GM12878 (cell line): ENCODE measurements around the gene CDK4. TPM values are rescaled to one million over a fixed set of nuclear protein-coding genes. Genes with fewer than 3 reads are reported as not detected.

Experiments used
- ATAC-seq: fragments of 200-7000 bp; cut with Tn5 transposase; 3 replicates; pipeline ENCODE4 v1.9.1; 2020; ENCODE audit warnings: mild to moderate bottlenecking, moderate library complexity
- BruUV-seq: library from RNA; stranded (reverse); fragments of 400-500 nt; replicated peaks from 2 replicates; lab custom pipeline; 2021; lab: Mats Ljungman, UMichigan
- CTCF ChIA-PET: fragments of 300-600 bp; sonication (Branson Sonifier 250); formaldehyde crosslinking; extraction: SDS; loops from one replicate; lab custom pipeline; 2021; ENCODE audit warnings: inconsistent platforms; lab: Yijun Ruan, JAX
- POLR2A ChIA-PET: fragments of 350-600 bp; formaldehyde crosslinking; extraction: SDS; loops from one replicate; lab custom pipeline; 2021; ENCODE audit warnings: inconsistent platforms; lab: Charles Lee
- RAD21 ChIA-PET: fragments of 300-600 bp; sonication (Branson Sonifier 250); formaldehyde crosslinking; loops from one replicate; lab custom pipeline; 2023; ENCODE audit warnings: antibody characterized with exemption; ENCODE audit not compliant: unreplicated experiment; lab: Charles Lee
- SMC1A ChIA-PET: fragments of 300-600 bp; sonication (Branson Sonifier 250); formaldehyde crosslinking; loops from one replicate; lab custom pipeline; 2023; ENCODE audit not compliant: unreplicated experiment, uncharacterized antibody; lab: Charles Lee
- DNase-seq: peaks from one replicate; pipeline ENCODE4 v3.0.0-alpha.2; 2011; ENCODE audit warnings: low read depth, low spot score
- FAIRE-seq: peaks from 3 replicates; lab custom pipeline; 2011; peaks lifted over from hg19 to GRCh38; lab: Jason Lieb, UNC
- H2AFZ ChIP-seq: 2 replicates; pipeline ENCODE4 v1.6.0; 2011; ENCODE audit warnings: low read depth, low read length, control low read depth; ENCODE audit not compliant: control insufficient read depth
- H3K27ac ChIP-seq: 2 replicates; pipeline ENCODE4 v1.5.1; 2011; ENCODE audit warnings: control low read depth; ENCODE audit not compliant: control insufficient read depth, insufficient read depth
- H3K27me3 ChIP-seq, 2 experiments: replicated peaks in 1 of 2; 2 replicates each; pipeline versions ENCODE4 v1.6.0 to v1.6.1; 2011; ENCODE audit warnings: low read length in 1 of 2; ENCODE audit not compliant: control insufficient read depth in 2 of 2, insufficient read depth in 2 of 2
- H3K36me3 ChIP-seq, 2 experiments: 2 replicates each; pipeline ENCODE4 v1.5.1; 2011; ENCODE audit warnings: low read length in 1 of 2; ENCODE audit not compliant: control insufficient read depth in 2 of 2, insufficient read depth in 2 of 2
- H3K4me1 ChIP-seq: 2 replicates; pipeline ENCODE4 v1.6.1; 2011; ENCODE audit warnings: mild to moderate bottlenecking, low read length, moderate library complexity, mixed read lengths; ENCODE audit not compliant: control insufficient read depth, insufficient read depth
- H3K4me2 ChIP-seq: 2 replicates; pipeline ENCODE4 v1.6.0; 2011; ENCODE audit warnings: control low read depth; ENCODE audit not compliant: control insufficient read depth, insufficient read depth
- H3K4me3 ChIP-seq: fragments of 200-600 bp; sonication (generic); 2 replicates; pipeline ENCODE4 v1.5.1; 2016
- H3K79me2 ChIP-seq: 2 replicates; pipeline ENCODE4 v1.6.0; 2011; ENCODE audit warnings: low read length; ENCODE audit not compliant: control insufficient read depth, insufficient read depth
- H3K9ac ChIP-seq: 2 replicates; pipeline ENCODE4 v1.8.0; 2011; ENCODE audit warnings: low read length, control low read depth, mixed read lengths; ENCODE audit not compliant: control insufficient read depth, insufficient read depth
- H3K9me3 ChIP-seq: replicated peaks from 3 replicates; pipeline ENCODE4 v1.5.1; 2011; ENCODE audit warnings: mild to moderate bottlenecking, low read length; ENCODE audit not compliant: control insufficient read depth, insufficient read depth
- H4K20me1 ChIP-seq: 2 replicates; pipeline ENCODE4 v1.6.0; 2011; ENCODE audit not compliant: control insufficient read depth, insufficient read depth
- BCLAF1 ChIP-seq: fragments of 450-650 bp; IDR thresholded peaks from 2 replicates; pipeline ENCODE4 v1.6.1; 2017; ENCODE audit warnings: antibody characterized with exemption, mild to moderate bottlenecking, moderate library complexity
- CHD1 ChIP-seq: IDR thresholded peaks from 2 replicates; pipeline ENCODE4 v1.6.1; 2012; ENCODE audit warnings: low read depth, low read length, improper control_type of control experiment
- EED ChIP-seq: sonication (generic); IDR thresholded peaks from 2 replicates; pipeline ENCODE4 v1.6.1; 2016; ENCODE audit warnings: antibody characterized with exemption, low read depth
- EGR1 ChIP-seq, 2 experiments: IDR thresholded peaks; 1 replicate in 1 of 2; 2 replicates in 1 of 2; pipeline ENCODE4 v1.6.1; 2011 to 2012; ENCODE audit warnings: low read depth in 2 of 2, low read length in 2 of 2, borderline replicate concordance in 1 of 2, mild to moderate bottlenecking in 1 of 2, moderate library complexity in 1 of 2
- ESRRA ChIP-seq: IDR thresholded peaks from 2 replicates; pipeline ENCODE4 v1.6.1; 2012; ENCODE audit warnings: mild to moderate bottlenecking, low read length, improper control_type of control experiment
- GATAD2B ChIP-seq: fragments of 450-650 bp; conservative IDR thresholded peaks from 2 replicates; pipeline ENCODE4 v1.6.1; 2017; ENCODE audit warnings: low read depth, mild to moderate bottlenecking, moderate library complexity
- LARP7 ChIP-seq: fragments of 450-650 bp; IDR thresholded peaks from 2 replicates; pipeline ENCODE4 v1.6.1; 2017; ENCODE audit warnings: mild to moderate bottlenecking
- PAX8 ChIP-seq: fragments of 450-650 bp; IDR thresholded peaks from 2 replicates; pipeline ENCODE4 v1.6.1; 2017; ENCODE audit warnings: mild to moderate bottlenecking, moderate library complexity
- POLR2A ChIP-seq: IDR thresholded peaks from 2 replicates; pipeline ENCODE4 v1.6.1; 2011; ENCODE audit warnings: low read depth, mild to moderate bottlenecking, low read length
- SREBF1 ChIP-seq: IDR thresholded peaks from 2 replicates; pipeline ENCODE4 v1.6.1; 2012; ENCODE audit warnings: mild to moderate bottlenecking, low read length
- SUPT20H ChIP-seq: IDR thresholded peaks from 2 replicates; pipeline ENCODE4 v1.6.1; 2011; ENCODE audit warnings: low read depth, mild to moderate bottlenecking, low read length, moderate library complexity, borderline replicate concordance; ENCODE audit not compliant: control insufficient read depth
- TAF1 ChIP-seq: IDR thresholded peaks from 2 replicates; pipeline ENCODE4 v1.6.1; 2011; ENCODE audit warnings: mild to moderate bottlenecking, low read depth, low read length, borderline replicate concordance
- TCF12 ChIP-seq: IDR thresholded peaks from 2 replicates; pipeline ENCODE4 v1.6.1; 2011; ENCODE audit warnings: low read depth, mild to moderate bottlenecking, low read length
- YBX1 ChIP-seq: fragments of 450-650 bp; IDR thresholded peaks from 2 replicates; pipeline ENCODE4 v1.6.1; 2016; ENCODE audit warnings: antibody characterized with exemption
- ZNF217 ChIP-seq: fragments of 450-650 bp; IDR thresholded peaks from 2 replicates; pipeline ENCODE4 v1.6.1; 2017; ENCODE audit warnings: antibody characterized with exemption, mild to moderate bottlenecking
- ZNF24 ChIP-seq: fragments of 450-650 bp; IDR thresholded peaks from 2 replicates; pipeline ENCODE4 v1.6.1; 2017; ENCODE audit warnings: antibody characterized with exemption, mild to moderate bottlenecking
- ZNF274 ChIP-seq: IDR thresholded peaks from one replicate; pipeline ENCODE4 v1.8.0; 2011; ENCODE audit not compliant: insufficient read length, insufficient read depth
- WGBS: methylation state at CpG from one replicate; pipeline ENCODE4 v1.1.6; 2016; ENCODE audit warnings: low lambda C conversion rate; ENCODE audit not compliant: insufficient replicate concordance, insufficient coverage; ENCODE audit errors: missing lambda C conversion rate; 5-methylcytosine and 5-hydroxymethylcytosine counted together
- in situ Hi-C: fragments of 300-500 bp; cut with MboI; formaldehyde crosslinking; loops from 9 replicates; pipeline ENCODE4 v1.14.3; 2018; ENCODE audit warnings: mixed read lengths
- intact Hi-C: fragments of 100-400 bp; cut with micrococcal nuclease; formaldehyde crosslinking; loops from one replicate; pipeline ENCODE4 v1.14.2; 2022; ENCODE audit not compliant: unreplicated experiment
- polyA plus RNA-seq, 11 experiments: library from polyadenylated mRNA; depleted of rRNA in 4 of 11; unstranded in 6 of 11; stranded (reverse) in 5 of 11; fragments of >200 nt; fragmentation: Nextera tagmentation in 4 of 11; fragmentation: Illumina TruSeq in 1 of 11; extraction: Ambion mirVana in 4 of 11; extraction: Trizol in 1 of 11; gene quantifications; 1 replicate in 1 of 11; 2 replicates in 10 of 11; pipeline versions ENCODE4 v1.2.1 to v1.2.3, GENCODE V29; 2011 to 2016; ENCODE audit warnings: inconsistent platforms in 2 of 11, missing spikeins in 2 of 11, low read depth in 1 of 11
- total RNA-seq, 4 experiments: library from RNA; depleted of rRNA in 3 of 4; stranded (reverse); fragments of >200 nt in 3 of 4; fragmentation: Illumina TruSeq in 1 of 4; extraction: Trizol in 1 of 4; gene quantifications; 2 replicates each; pipeline versions ENCODE4 v1.2.1 to v1.2.3, GENCODE V29; 2013 to 2021
- TF ChIP-seq, protein P1 (sequence below): fragments of 450-650 bp; IDR thresholded peaks from 2 replicates; pipeline ENCODE4 v1.6.1; 2017; ENCODE audit warnings: mild to moderate bottlenecking, moderate library complexity

The CDK4 gene
- total and polyA plus RNA-seq, 10 of the 15 experiments (the other 5 are each of a cell fraction or from before 2014, with no cell fraction given): 26.1 to 385 (median 221) TPM

- H3K9me3 ChIP-seq: no peaks in the 10 kb centered on the region
- RAD21 ChIA-PET: interaction anchor here (0.6 to 1.2 kb wide), 3 partner anchors 9 to 189 kb away, joined by 3 to 6 read pairs (median 4); no protein-coding TSS in a partner anchor
- no peak for DNase-seq
- peaks cover 0 to 4% of the 10 kb centered on the region in 2 experiments; a peak in 2 of 4 replicates for H3K36me3 ChIP-seq
- peak within 1 kb of the TSS; percentile 83 for H3K9ac ChIP-seq
- ATAC-seq: peak; percentile 48
- H3K27ac ChIP-seq: peak within 1 kb of the TSS; percentile 82
- CTCF ChIA-PET: interaction anchor here (0.6 to 1.8 kb wide), 7 partner anchors 9 to 226 kb away, joined by 3 to 19 read pairs (median 6); partner anchors contain the start of genes CDK4 and TSFM
- no peaks in the 10 kb centered on the region for H3K27me3 ChIP-seq
- SMC1A ChIA-PET: interaction anchor here (0.7 to 0.8 kb wide), 3 partner anchors 13 to 28 kb away, joined by 4 to 5 read pairs (median 4); partner anchors contain the start of gene TSPAN31
- peaks cover 3% of the 10 kb centered on the region for H3K4me1 ChIP-seq
- TSS peak; percentile 63 for BruUV-seq
- H3K4me2 ChIP-seq: peak within 1 kb of the TSS; percentile 99
- H4K20me1 ChIP-seq: no peaks in the 10 kb centered on the region
- in situ Hi-C loops (no loop called here), intact Hi-C loops (loop anchor here (1.0 kb wide), 1 partner anchor 16 kb away; no protein-coding TSS in a partner anchor)
- no peaks in the 10 kb centered on the region for H3K79me2 ChIP-seq
- peak within 1 kb of the TSS; percentile 90 for H3K4me3 ChIP-seq
- no peak for FAIRE-seq
- peak within 1 kb of the TSS; percentile 90 for H2AFZ ChIP-seq
- 10% methylated on average over 66 of the region's 67 CpGs for WGBS
- POLR2A ChIA-PET: interaction anchor here (0.9 to 1.9 kb wide), 6 partner anchors 10 to 158 kb away, joined by 3 to 11 read pairs (median 4); partner anchors contain the start of gene TSFM
- TF ChIP-seq POLR2A (no peak), TAF1 (no peak), LARP7 (no peak), EED (0 out of 2 replicates have a peak, but pooled peaks have one; percentile 35), BCLAF1 (no peak), YBX1 (no peak), SREBF1 (no peak), PAX8 (no peak), CHD1 (no peak), SUPT20H (no peak), TCF12 (0 out of 2 replicates have a peak, but pooled peaks have one; percentile 20), GATAD2B (no peak), ESRRA (no peak), ZNF274 (no peak), ZNF24 (no peak), EGR1 (IDR thresholded peaks at IDR 0.05; ENCODE audit: borderline replicate concordance in 1 of 2, low read depth in 2 of 2, low read length in 2 of 2) (no peak), ZNF217 (0 out of 2 replicates have a peak, but pooled peaks have one; percentile 21)
- TF ChIP-seq, protein P1, sequence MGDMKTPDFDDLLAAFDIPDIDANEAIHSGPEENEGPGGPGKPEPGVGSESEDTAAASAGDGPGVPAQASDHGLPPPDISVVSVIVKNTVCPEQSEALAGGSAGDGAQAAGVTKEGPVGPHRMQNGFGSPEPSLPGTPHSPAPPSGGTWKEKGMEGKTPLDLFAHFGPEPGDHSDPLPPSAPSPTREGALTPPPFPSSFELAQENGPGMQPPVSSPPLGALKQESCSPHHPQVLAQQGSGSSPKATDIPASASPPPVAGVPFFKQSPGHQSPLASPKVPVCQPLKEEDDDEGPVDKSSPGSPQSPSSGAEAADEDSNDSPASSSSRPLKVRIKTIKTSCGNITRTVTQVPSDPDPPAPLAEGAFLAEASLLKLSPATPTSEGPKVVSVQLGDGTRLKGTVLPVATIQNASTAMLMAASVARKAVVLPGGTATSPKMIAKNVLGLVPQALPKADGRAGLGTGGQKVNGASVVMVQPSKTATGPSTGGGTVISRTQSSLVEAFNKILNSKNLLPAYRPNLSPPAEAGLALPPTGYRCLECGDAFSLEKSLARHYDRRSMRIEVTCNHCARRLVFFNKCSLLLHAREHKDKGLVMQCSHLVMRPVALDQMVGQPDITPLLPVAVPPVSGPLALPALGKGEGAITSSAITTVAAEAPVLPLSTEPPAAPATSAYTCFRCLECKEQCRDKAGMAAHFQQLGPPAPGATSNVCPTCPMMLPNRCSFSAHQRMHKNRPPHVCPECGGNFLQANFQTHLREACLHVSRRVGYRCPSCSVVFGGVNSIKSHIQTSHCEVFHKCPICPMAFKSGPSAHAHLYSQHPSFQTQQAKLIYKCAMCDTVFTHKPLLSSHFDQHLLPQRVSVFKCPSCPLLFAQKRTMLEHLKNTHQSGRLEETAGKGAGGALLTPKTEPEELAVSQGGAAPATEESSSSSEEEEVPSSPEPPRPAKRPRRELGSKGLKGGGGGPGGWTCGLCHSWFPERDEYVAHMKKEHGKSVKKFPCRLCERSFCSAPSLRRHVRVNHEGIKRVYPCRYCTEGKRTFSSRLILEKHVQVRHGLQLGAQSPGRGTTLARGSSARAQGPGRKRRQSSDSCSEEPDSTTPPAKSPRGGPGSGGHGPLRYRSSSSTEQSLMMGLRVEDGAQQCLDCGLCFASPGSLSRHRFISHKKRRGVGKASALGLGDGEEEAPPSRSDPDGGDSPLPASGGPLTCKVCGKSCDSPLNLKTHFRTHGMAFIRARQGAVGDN: no peak
These were observed 20.6 kb upstream of the CDK4 start, which contains the start of gene EEF1AKMT3 for GRCh38 chr12:57772429-57773322. EEF1AKMT3 (plus strand) TSS chr12:57772614; CDS start chr12:57772725, 111 bp downstream.
